Endodermal cell (in vitro differentiated cells): ENCODE measurements around the gene PRTG. TPM values are rescaled to one million over a fixed set of nuclear protein-coding genes. Genes with fewer than 3 reads are reported as not detected.

ENCODE experiments used
- DNase-seq: peaks from one replicate; pipeline ENCODE4 v3.0.0-alpha.2; 2017
- H3K27ac ChIP-seq: 2 replicates; pipeline ENCODE4 v1.5.1; 2013; ENCODE audit warnings: mild to moderate bottlenecking, low read depth, low read length, moderate library complexity
- H3K27me3 ChIP-seq: 2 replicates; pipeline ENCODE4 v1.6.1; 2013; ENCODE audit warnings: mild to moderate bottlenecking, low read length, moderate library complexity; ENCODE audit not compliant: insufficient read depth, control insufficient read depth, poor library complexity, severe bottlenecking
- H3K36me3 ChIP-seq: 2 replicates; pipeline ENCODE4 v1.7.0; 2013; ENCODE audit warnings: mild to moderate bottlenecking, low read length, moderate library complexity; ENCODE audit not compliant: control insufficient read depth, insufficient read depth
- H3K4me1 ChIP-seq: one replicate; pipeline ENCODE4 v1.7.0; 2013; ENCODE audit warnings: low read length; ENCODE audit not compliant: control insufficient read depth, insufficient read depth
- H3K4me3 ChIP-seq: 2 replicates; pipeline ENCODE4 v1.5.1; 2013; ENCODE audit warnings: mild to moderate bottlenecking, low read length, moderate library complexity
- H3K9ac ChIP-seq: 2 replicates; pipeline ENCODE4 v1.6.1; 2013; ENCODE audit warnings: mild to moderate bottlenecking, low read length, moderate library complexity; ENCODE audit not compliant: poor library complexity, severe bottlenecking; ENCODE audit errors: extremely low read depth
- H3K9me3 ChIP-seq: 2 replicates; pipeline ENCODE4 v1.6.1; 2013; ENCODE audit warnings: mild to moderate bottlenecking, low read length, moderate library complexity; ENCODE audit not compliant: control insufficient read depth
- H3K27ac Mint-ChIP-seq: 2 replicates; pipeline ENCODE4 v1.8.0; 2020; ENCODE audit warnings: mixed read lengths
- H3K27me3 Mint-ChIP-seq: 2 replicates; pipeline ENCODE4 v1.8.0; 2021; ENCODE audit warnings: mild to moderate bottlenecking, mixed read lengths; ENCODE audit not compliant: insufficient read depth
- H3K36me3 Mint-ChIP-seq: 2 replicates; pipeline ENCODE4 v1.8.0; 2020; ENCODE audit warnings: low read depth, mixed read lengths
- H3K4me1 Mint-ChIP-seq: 2 replicates; pipeline ENCODE4 v1.8.0; 2020; ENCODE audit warnings: mixed read lengths
- H3K4me3 Mint-ChIP-seq: 2 replicates; pipeline ENCODE4 v1.8.0; 2020; ENCODE audit warnings: mild to moderate bottlenecking, moderate library complexity, mixed read lengths
- H3K9me3 Mint-ChIP-seq: 2 replicates; pipeline ENCODE4 v1.8.0; 2020; ENCODE audit warnings: mild to moderate bottlenecking, mixed read lengths
- WGBS, 2 experiments: methylation state at CpG; one replicate each; pipeline versions ENCODE4 v1.1.5 to v1.1.7; 2013; ENCODE audit warnings: missing lambda C conversion rate in 2 of 2, mixed read lengths in 1 of 2; ENCODE audit not compliant: insufficient coverage in 1 of 2, insufficient read length in 1 of 2; 5-methylcytosine and 5-hydroxymethylcytosine counted together
- total RNA-seq, 2 donors: library from RNA; stranded (reverse); fragmentation: NEBNext Ultra II Directional in 1 of 2; extraction: Animal tissue kit (Norgen Biotek cat#: 25700) in 1 of 2; gene quantifications; 2 replicates in 1 of 2; 3 replicates in 1 of 2; pipeline ENCODE4 v1.2.1, GENCODE V29; 2021
- TF ChIP-seq, protein P1 (sequence below): fragments of 200-600 bp; sonication (generic); conservative IDR thresholded peaks from 2 replicates; pipeline ENCODE4 v1.5.0; 2021; ENCODE audit warnings: antibody characterized with exemption, mild to moderate bottlenecking

PRTG gene
- total RNA-seq, 2 donors from 2014 or later, result 32.6 to 51.5 TPM

DNA sequence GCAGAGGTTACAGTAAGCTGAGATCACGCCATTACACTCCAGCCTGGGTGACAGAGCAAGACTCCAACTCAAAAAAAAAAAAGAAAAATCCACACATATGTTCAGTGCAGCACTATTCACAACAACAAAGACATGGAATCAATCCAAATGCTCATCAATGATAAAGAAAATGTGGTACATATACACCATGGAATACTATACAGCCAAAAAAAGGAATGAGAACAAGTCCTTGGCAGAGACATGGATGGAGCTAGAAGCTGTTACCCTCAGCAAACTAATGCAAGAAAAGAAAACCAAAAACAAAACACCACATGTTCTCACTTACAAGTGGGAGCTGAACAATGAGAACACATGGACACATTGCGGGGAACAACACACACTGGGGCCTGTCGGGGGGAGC lies 180.4 kb downstream of the PRTG start:
- Histone ChIP-seq H3K9ac (no peak overlapping the region), H3K4me3 (no peak overlapping the region), H3K27me3 (no peaks in the 10 kb centered on the region), H3K9me3 (peaks cover 13% of the 10 kb centered on the region), H3K36me3 (no peaks in the 10 kb centered on the region), H3K4me1 (no peaks in the 10 kb centered on the region), H3K27ac (no peak overlapping the region)
- Mint-ChIP-seq H3K4me1 (peaks cover 6% of the 10 kb centered on the region), H3K9me3 (peaks cover 36% of the 10 kb centered on the region), H3K27me3 (peaks cover 28% of the 10 kb centered on the region), H3K27ac (no peak overlapping the region), H3K4me3 (no peak overlapping the region), H3K36me3 (no peaks in the 10 kb centered on the region)
- DNase-seq, result no peak
- WGBS, 2 experiments, result 65 to 100% methylated on average over 2 to 3 of the region's 3 CpGs
- TF ChIP-seq, protein P1, sequence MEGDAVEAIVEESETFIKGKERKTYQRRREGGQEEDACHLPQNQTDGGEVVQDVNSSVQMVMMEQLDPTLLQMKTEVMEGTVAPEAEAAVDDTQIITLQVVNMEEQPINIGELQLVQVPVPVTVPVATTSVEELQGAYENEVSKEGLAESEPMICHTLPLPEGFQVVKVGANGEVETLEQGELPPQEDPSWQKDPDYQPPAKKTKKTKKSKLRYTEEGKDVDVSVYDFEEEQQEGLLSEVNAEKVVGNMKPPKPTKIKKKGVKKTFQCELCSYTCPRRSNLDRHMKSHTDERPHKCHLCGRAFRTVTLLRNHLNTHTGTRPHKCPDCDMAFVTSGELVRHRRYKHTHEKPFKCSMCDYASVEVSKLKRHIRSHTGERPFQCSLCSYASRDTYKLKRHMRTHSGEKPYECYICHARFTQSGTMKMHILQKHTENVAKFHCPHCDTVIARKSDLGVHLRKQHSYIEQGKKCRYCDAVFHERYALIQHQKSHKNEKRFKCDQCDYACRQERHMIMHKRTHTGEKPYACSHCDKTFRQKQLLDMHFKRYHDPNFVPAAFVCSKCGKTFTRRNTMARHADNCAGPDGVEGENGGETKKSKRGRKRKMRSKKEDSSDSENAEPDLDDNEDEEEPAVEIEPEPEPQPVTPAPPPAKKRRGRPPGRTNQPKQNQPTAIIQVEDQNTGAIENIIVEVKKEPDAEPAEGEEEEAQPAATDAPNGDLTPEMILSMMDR, result no peak

Other genes with a start within 250 kb of the PRTG start
- gene DNAAF4, start 234.9 kb downstream of the PRTG start, total RNA-seq, result 1 to 10 TPM; 4.6 to 7.2 TPM
- 1 to 10 TPM; 2.0 to 2.5 TPM for gene PYGO1, start 154.8 kb downstream of the PRTG start, total RNA-seq